ENCODE results near the gene SPP2.

The SPP2 gene

GRCh38 chr2:234102112-234102511, 51.6 kb downstream of the SPP2 start:
- no peak overlapping the region for H3K4me2 ChIP-seq (ENCODE audit: low read depth, low read length)
- no peak for TF ChIP-seq EZH2 (optimal IDR thresholded peaks at IDR 0.05; ENCODE audit: low read depth, low read length)
- peak; percentile 21 for TF ChIP-seq CTCF (IDR thresholded peaks at IDR 0.05; ENCODE audit: low read length)

GRCh38 chr2:234107861-234108260, 57.4 kb downstream of the SPP2 start:
- H3K4me1 ChIP-seq (ENCODE audit: low read length), result no peaks in the 10 kb centered on the region
- no peak overlapping the region for H3K4me3 ChIP-seq (ENCODE audit: low read length)
- H3K9me2 ChIP-seq (replicated peaks; ENCODE audit: insufficient read depth, low read length), result no peaks in the 10 kb centered on the region
- no peak overlapping the region for H3K27ac ChIP-seq (ENCODE audit: low read length)
- H3K9ac ChIP-seq (ENCODE audit: low read length), result no peak overlapping the region
- no peaks in the 10 kb centered on the region for H3K27me3 ChIP-seq (replicated peaks; ENCODE audit: insufficient read depth, low read length)
- H2AFZ ChIP-seq (ENCODE audit: low read length), result no peak overlapping the region
- H3K36me3 ChIP-seq (replicated peaks; ENCODE audit: insufficient read depth, low read length), result no peaks in the 10 kb centered on the region
- TF ChIP-seq EZH2phosphoT487 (IDR thresholded peaks at IDR 0.05; ENCODE audit: low read length) (no peak), EZH2 (optimal IDR thresholded peaks at IDR 0.05; ENCODE audit: low read depth, low read length) (no peak), CTCF (IDR thresholded peaks at IDR 0.05; ENCODE audit: low read length) (no peak)
- H3K4me2 ChIP-seq (ENCODE audit: low read depth, low read length), result no peak overlapping the region
- H3F3A ChIP-seq (ENCODE audit: insufficient read depth, low read length), result no peaks in the 10 kb centered on the region
- no peaks in the 10 kb centered on the region for H3K9me3 ChIP-seq (replicated peaks; ENCODE audit: insufficient read depth, low read length)
- no peaks in the 10 kb centered on the region for H4K20me1 ChIP-seq (ENCODE audit: insufficient read depth, low read length)
- H3K79me2 ChIP-seq (ENCODE audit: low read length), result no peaks in the 10 kb centered on the region
- no peak for DNase-seq

More at GRCh38 chr2:234102112-234102511, 51.6 kb downstream of the SPP2 start:
- Histone ChIP-seq H3F3A (ENCODE audit: insufficient read depth, low read length) (no peaks in the 10 kb centered on the region), H2AFZ (ENCODE audit: low read length) (no peak overlapping the region), H3K9me3 (replicated peaks; ENCODE audit: insufficient read depth, low read length) (no peaks in the 10 kb centered on the region), H3K79me2 (ENCODE audit: low read length) (no peaks in the 10 kb centered on the region), H3K4me3 (ENCODE audit: low read length) (no peak overlapping the region), H4K20me1 (ENCODE audit: insufficient read depth, low read length) (no peaks in the 10 kb centered on the region), H3K9ac (ENCODE audit: low read length) (no peak overlapping the region), H3K4me1 (ENCODE audit: low read length) (0 out of 2 replicates have a peak, but pooled peaks cover 7% of the 10 kb centered on the region), H3K9me2 (replicated peaks; ENCODE audit: insufficient read depth, low read length) (no peaks in the 10 kb centered on the region), H3K27ac (ENCODE audit: low read length) (no peak overlapping the region), H3K27me3 (replicated peaks; ENCODE audit: insufficient read depth, low read length) (no peaks in the 10 kb centered on the region), H3K36me3 (replicated peaks; ENCODE audit: insufficient read depth, low read length) (no peaks in the 10 kb centered on the region)
- DNase-seq, result peak; percentile 32

DNA sequence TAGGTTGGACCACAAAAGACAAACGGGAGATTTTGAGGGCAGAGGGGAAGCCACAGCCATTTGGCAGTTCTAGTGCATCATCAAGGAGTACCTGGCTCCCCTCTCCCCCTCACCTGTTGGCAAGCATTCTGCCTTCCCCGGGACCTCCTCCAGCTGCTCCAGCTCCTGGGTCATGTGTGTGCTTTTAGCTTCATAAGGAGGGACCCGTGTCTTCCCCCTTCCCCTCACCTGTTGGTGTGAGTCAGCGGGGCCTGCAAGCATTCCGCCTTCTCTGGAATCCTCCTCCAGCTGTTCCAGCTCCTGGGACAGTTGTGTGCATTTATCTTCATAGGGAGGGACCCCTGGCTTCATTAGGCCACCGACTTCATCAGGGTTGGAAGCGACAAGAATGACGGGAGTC, 58.8 kb downstream of the SPP2 start:
- TF ChIP-seq EZH2phosphoT487 (IDR thresholded peaks at IDR 0.05; ENCODE audit: low read length) (no peak), EZH2 (optimal IDR thresholded peaks at IDR 0.05; ENCODE audit: low read depth, low read length) (no peak), CTCF (IDR thresholded peaks at IDR 0.05; ENCODE audit: low read length) (no peak)
- Histone ChIP-seq H4K20me1 (ENCODE audit: insufficient read depth, low read length) (no peaks in the 10 kb centered on the region), H3K4me3 (ENCODE audit: low read length) (no peak overlapping the region), H3K4me2 (ENCODE audit: low read depth, low read length) (no peak overlapping the region), H3K9me3 (replicated peaks; ENCODE audit: insufficient read depth, low read length) (no peaks in the 10 kb centered on the region), H3K9ac (ENCODE audit: low read length) (no peak overlapping the region), H3F3A (ENCODE audit: insufficient read depth, low read length) (no peaks in the 10 kb centered on the region), H2AFZ (ENCODE audit: low read length) (no peak overlapping the region), H3K27me3 (replicated peaks; ENCODE audit: insufficient read depth, low read length) (no peaks in the 10 kb centered on the region), H3K4me1 (ENCODE audit: low read length) (no peaks in the 10 kb centered on the region), H3K27ac (ENCODE audit: low read length) (no peak overlapping the region), H3K36me3 (replicated peaks; ENCODE audit: insufficient read depth, low read length) (no peaks in the 10 kb centered on the region), H3K9me2 (replicated peaks; ENCODE audit: insufficient read depth, low read length) (no peaks in the 10 kb centered on the region), H3K79me2 (ENCODE audit: low read length) (no peaks in the 10 kb centered on the region)
- no peak for DNase-seq

All from MM.1S (cell line).